ENCODE results near the gene RXRA.

RXRA gene

DNA sequence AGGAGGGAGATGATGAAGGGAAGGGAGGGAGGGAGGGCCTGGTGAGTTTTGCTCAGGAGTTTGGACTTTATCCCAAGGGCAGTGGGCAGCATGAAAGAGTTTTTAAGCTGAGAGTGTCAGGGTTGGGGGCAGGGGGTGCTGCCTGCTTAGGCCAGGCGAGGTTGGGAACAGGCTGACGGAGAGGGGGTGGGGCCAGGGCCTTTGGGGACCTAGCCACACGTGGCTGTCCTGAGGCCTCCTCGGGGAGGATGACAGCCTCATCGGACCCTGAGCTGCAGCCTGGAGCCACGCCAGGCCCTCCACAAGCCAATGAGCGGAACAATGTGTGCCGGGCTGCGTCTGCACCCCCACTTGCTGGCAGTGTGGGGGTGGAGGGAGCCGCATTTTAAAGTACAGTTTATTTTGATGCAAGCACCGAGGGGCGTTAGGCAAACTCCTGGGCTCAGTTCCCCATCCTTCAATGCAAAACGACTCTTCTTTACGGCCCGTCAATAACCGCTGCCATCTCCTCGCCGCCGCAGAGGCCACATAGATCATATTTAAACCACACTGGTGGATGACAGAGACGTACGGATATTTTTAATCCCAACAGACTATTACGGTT lies 5.3 kb upstream of the RXRA start:
- H3K4me3 ChIP-seq (ENCODE audit: low read depth, low read length) = no peak overlapping the region
- ChIA-PET POLR2A (no interaction called here), CTCF (interaction anchor here (1.3 to 7.2 kb wide), 2 partner anchors 122 to 151 kb away, joined by 4 to 54 read pairs; no protein-coding TSS in a partner anchor)
- DNase-seq (ENCODE audit: low read depth, low spot score) = no peak
- TF ChIP-seq, protein P1, sequence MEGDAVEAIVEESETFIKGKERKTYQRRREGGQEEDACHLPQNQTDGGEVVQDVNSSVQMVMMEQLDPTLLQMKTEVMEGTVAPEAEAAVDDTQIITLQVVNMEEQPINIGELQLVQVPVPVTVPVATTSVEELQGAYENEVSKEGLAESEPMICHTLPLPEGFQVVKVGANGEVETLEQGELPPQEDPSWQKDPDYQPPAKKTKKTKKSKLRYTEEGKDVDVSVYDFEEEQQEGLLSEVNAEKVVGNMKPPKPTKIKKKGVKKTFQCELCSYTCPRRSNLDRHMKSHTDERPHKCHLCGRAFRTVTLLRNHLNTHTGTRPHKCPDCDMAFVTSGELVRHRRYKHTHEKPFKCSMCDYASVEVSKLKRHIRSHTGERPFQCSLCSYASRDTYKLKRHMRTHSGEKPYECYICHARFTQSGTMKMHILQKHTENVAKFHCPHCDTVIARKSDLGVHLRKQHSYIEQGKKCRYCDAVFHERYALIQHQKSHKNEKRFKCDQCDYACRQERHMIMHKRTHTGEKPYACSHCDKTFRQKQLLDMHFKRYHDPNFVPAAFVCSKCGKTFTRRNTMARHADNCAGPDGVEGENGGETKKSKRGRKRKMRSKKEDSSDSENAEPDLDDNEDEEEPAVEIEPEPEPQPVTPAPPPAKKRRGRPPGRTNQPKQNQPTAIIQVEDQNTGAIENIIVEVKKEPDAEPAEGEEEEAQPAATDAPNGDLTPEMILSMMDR (IDR thresholded peaks at IDR 0.05; ENCODE audit: insufficient read depth, low read length, missing control alignments) = no peak

DNA sequence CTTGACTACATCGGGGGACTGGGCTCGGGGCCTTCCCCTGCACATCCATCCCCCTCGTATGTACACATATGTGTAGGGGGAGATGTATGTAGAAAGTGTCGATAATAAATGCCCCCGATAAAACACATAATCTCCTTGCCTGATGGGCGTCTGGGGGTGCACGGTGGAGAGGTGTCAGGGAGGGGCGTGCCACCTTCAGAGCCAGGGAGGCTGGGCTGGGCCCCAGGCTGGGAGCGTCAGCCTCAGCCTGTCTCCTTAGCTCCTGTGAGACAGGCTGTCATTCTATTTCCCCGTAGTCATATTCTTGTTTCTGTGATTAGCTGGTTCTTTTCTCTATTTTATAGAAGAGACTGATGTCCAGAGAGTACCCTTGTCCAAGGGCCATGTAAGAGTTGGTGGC lies 4.7 kb upstream of the RXRA start:
- ChIA-PET POLR2A (no interaction called here), CTCF (interaction anchor here (7.2 kb wide), 1 partner anchor 152 kb away, joined by 54 read pairs; no protein-coding TSS in a partner anchor)
- TF ChIP-seq, protein P1 (IDR thresholded peaks at IDR 0.05; ENCODE audit: insufficient read depth, low read length, missing control alignments) = no peak
- no peak for DNase-seq (ENCODE audit: low read depth, low spot score)
- H3K4me3 ChIP-seq (ENCODE audit: low read depth, low read length) = no peak overlapping the region

DNA sequence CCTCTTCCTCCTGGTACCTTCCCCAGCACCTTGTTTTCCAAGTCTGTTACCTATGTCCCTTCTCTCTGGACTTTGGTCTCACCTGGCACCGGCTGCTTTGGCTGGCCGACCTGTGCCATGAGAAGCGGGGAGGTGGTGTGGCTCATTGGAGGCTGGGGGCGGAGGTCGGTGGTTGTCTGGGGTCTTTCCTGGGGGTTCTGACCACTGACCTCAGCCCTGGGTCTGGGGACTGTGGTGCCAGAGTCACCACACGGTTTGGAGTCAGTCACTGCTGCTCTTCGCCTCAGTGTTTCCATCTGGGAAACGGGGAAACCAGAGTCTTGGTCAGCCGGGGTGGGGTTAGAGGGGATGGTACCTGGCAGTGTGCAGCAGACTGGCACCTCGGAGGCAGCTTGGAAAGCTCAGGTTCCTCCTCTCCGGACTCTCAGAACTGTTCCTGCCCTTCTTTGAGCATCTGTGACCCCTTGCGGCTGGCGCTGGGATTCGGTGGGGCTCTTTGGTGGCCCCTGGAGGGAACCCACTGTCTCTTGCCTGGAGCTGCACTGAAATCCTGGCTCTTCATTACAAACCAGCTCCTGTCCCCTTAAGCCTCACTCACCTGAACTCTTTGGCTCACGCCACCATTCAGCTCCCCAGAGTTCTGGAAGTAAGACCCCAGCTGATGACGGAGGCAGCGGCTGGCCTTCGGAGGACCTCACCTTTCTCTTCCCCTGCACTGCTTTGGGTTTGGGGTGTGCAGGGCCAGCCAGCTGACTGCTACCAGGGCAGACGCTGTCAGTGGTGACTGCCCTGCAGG lies 4.1 kb upstream of the RXRA start:
- ChIA-PET POLR2A (no interaction called here), CTCF (interaction anchor here (1.2 to 7.2 kb wide), 3 partner anchors 107 to 153 kb away, joined by 3 to 54 read pairs (median 6); no protein-coding TSS in a partner anchor)
- no peak for DNase-seq (ENCODE audit: low read depth, low spot score)
- H3K4me3 ChIP-seq (ENCODE audit: low read depth, low read length) = no peak overlapping the region
- TF ChIP-seq, protein P1 (IDR thresholded peaks at IDR 0.05; ENCODE audit: insufficient read depth, low read length, missing control alignments) = no peak

DNA sequence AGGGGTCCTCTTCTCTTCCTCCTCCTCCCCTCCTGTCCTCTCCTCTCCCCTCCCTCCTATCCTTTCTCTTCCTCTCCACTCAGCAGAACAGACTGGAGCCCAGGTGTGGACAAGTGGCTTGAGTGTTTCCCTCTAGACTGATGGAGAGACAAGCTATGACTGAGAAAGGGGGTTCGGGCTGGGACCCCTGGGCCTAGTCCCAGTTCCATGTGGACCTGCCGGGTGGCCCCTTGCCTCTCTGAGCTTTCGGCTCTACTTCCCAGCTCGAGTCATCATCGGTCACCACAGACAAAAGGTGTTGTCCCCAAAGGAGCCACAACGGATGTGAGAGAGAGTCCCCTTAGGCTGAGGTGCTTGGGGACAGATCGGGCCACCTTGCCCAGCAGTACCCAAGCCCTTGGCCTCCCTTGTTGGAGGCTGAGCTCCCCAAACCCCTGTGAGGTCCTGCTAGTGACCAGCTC lies 3.4 kb upstream of the RXRA start:
- H3K4me3 ChIP-seq (ENCODE audit: low read depth, low read length) = no peak overlapping the region
- POLR2A ChIA-PET = no interaction called here

DNA sequence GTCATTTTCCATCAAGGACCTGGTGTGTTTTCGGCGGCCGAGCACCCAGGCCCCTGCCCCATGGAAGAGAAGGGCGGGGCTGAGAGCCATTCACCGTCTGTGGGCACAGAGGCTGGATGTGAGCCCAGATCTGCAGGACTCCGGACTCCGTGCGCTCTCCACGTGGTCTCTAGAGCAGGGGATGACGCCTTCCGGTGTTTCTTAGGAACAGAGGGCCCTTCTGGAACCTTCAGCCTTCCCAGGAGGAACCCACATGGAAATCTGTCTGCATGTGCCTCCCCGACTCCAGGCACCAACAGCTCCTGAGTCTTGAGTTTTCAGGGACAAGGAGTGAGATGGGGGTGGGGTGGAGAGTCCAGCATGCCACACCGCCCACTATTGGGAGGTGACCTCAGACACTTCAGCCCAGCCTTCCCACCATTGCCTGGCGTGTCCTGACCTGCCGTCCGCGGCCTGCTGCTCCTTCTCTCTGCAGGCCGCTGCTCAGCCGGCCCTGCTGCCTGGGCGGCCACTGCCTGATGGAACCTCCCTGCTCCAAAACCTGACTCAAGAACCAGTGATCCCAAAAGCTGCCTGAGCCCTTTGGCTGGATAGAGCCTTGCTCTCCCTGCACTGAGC lies 2.4 kb upstream of the RXRA start:
- TF ChIP-seq, protein P1 (IDR thresholded peaks at IDR 0.05; ENCODE audit: insufficient read depth, low read length, missing control alignments) = no peak
- no peak overlapping the region for H3K4me3 ChIP-seq (ENCODE audit: low read depth, low read length)
- ChIA-PET POLR2A (no interaction called here), CTCF (interaction anchor here (0.7 to 7.2 kb wide), 3 partner anchors 29 to 154 kb away, joined by 3 to 54 read pairs (median 6); no protein-coding TSS in a partner anchor)
- no peak for DNase-seq (ENCODE audit: low read depth, low spot score)

More for the DNA sequence above, 3.4 kb upstream of the RXRA start:
- CTCF ChIA-PET = interaction anchor here (0.7 to 7.2 kb wide), 4 partner anchors 31 to 153 kb away, joined by 3 to 54 read pairs (median 4); no protein-coding TSS in a partner anchor
- no peak for DNase-seq (ENCODE audit: low read depth, low spot score)
- TF ChIP-seq, protein P1 (IDR thresholded peaks at IDR 0.05; ENCODE audit: insufficient read depth, low read length, missing control alignments) = no peak
